Stimulated activated CD4-positive, alpha-beta T cell treated with anti-CD3 and anti-CD28 coated beads, Interleukin-12 subunit alpha, Interleukin-12 subunit beta, amount 100 ng/mL, for 48 hours (primary cell): Measurements from ENCODE around the gene SLC2A13.

Experiments
- DNase-seq, 3 donors: peaks; one replicate each; pipeline ENCODE4 v3.0.0-alpha.2; 2020; ENCODE audit warnings: low read depth in 2 of 3, low spot score in 1 of 3

SLC2A13 gene

GRCh38 chr12:40105515-40106201 is at the start of gene SLC2A13:
Gene SLC2A13, minus strand, starts transcription at chr12:40106081. Its CDS starts 273 bp downstream, at chr12:40105808.
- peak; percentile 33 to 58 (median 50) for DNase-seq

- DNase-seq, result no peak
These were observed 48.5 kb upstream of the SLC2A13 start for GRCh38 chr12:40154381-40154780.

- DNase-seq, result no peak
These were observed 47.6 kb upstream of the SLC2A13 start for GRCh38 chr12:40153432-40153831.

- DNase-seq, result peak in 2 of 3 donors; percentile 41 to 55
These were observed 47.0 kb upstream of the SLC2A13 start for GRCh38 chr12:40152783-40153383.

GRCh38 chr12:40149673-40150260 is 43.9 kb upstream of the SLC2A13 start:
- DNase-seq, result no peak

GRCh38 chr12:40146800-40147797 is 41.2 kb upstream of the SLC2A13 start:
- no peak for DNase-seq

DNA sequence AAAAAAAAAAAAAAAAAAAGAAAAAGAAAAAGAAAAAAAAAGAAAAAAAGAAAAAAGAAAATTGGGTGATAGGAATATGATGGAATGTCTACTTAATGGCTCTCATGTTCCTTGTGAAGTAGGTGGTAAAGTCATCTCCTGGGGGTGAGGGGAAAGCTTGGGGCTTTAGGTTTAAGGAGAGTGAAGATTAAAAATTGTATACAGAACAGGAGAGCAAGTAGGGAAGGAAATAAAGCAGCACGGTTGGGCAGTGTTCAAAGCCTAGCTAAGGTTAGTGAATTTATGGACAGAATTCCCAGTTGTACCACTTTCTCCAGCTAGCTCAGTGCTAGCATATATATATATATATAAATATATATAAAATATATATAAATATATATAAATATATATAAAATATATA is 40.0 kb upstream of the SLC2A13 start:
- DNase-seq, result no peak

GRCh38 chr12:40144023-40144422 is 38.1 kb upstream of the SLC2A13 start:
- DNase-seq, result no peak

- DNase-seq, result no peak
These were observed 36.3 kb upstream of the SLC2A13 start for GRCh38 chr12:40142001-40142744.

DNA sequence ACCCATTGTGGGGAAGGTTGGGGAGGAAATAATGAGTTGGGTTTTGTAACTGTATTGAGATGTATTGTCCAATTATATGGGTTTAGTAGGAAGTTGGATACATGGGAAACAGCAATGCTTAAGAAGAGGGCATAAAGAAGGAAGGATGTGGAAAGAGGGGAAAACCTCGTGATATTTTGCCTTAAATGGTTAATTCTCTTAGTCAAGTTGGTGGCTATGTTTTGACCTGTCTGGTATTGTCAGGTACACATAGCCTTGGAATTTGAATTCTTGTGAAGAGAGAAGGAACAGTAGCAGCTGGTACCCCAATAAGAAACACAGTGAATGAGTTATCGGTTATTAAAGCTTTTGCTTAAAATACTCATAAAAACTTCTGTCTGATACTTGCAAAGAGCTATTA is 32.6 kb upstream of the SLC2A13 start:
- DNase-seq, result no peak

DNA sequence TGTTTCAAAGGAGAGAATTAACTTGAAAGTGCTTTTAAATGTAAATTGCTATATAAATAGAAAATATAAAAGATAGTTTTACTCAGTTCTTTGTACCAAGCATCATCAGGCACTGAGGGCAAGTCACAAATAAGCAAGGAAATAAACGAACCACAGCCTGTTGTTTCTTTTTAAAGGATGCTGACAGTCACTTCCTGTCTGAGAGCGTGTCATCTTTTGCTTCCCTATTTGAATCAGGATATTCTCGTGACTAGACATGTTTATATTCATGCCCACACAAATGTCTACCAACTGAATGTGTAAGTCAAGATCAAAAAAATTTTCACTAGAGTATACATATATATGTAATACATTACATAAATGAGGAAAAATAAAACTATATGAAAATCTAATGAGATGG is 31.4 kb upstream of the SLC2A13 start:
- DNase-seq, result no peak

DNA sequence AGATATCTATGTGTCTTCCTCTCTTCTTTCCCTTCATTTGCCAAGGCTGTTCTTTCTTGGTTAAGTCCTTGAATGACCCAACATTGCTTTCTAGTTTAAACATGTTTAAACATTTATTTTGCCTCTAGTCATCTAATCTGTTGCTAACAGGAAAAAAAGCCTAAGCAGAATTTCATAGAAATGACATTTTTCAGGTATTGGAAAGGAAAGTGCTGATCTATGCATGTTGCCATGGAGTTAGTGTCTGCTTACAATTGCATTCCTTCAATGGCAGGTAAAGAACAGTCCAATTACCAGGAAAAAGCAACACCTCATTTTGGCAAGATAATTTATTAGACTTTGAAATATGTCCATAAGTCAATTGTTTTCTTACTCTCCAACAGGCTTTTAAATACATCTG is 21.5 kb upstream of the SLC2A13 start:
- no peak for DNase-seq

DNA sequence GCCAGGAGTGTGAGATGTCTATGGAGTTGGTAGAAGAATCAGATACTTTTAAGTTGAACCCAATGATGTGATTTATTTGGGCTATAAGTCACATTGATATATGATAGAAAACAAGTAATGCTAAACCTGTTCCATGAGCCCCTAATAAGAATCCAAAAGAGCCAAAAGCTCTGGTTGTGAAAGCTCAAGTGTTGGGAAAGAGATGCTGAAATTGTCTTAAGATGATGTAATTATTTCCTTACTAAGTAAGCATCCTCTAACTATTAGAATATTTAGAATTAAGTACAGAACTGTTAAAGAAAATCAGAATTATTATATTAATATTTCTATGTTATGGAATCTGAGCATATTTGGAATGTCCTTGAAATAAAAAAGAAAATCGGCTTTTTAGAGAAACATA is 17.6 kb upstream of the SLC2A13 start:
- DNase-seq, result no peak

- no peak for DNase-seq
These were observed 17.0 kb upstream of the SLC2A13 start for GRCh38 chr12:40122842-40123241.

DNA sequence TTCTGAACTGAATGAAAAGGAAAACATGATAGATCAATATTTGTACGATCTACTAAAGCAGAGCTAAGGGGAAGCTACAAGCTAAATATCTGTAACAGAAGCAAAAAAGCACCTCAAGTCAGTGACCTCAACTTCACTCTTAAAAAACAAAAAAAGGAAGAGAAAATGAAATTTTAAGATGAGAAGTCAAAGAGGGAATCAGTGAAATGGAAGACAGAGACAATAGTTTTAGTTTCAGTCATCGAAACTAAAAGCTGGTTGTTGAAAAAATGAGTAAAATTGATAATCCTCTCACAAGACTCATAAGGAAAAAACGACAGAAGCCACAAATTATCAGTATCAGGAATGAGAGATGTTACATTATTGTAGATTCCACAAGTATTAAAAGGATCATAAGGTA is 11.9 kb upstream of the SLC2A13 start:
- DNase-seq, result no peak

DNA sequence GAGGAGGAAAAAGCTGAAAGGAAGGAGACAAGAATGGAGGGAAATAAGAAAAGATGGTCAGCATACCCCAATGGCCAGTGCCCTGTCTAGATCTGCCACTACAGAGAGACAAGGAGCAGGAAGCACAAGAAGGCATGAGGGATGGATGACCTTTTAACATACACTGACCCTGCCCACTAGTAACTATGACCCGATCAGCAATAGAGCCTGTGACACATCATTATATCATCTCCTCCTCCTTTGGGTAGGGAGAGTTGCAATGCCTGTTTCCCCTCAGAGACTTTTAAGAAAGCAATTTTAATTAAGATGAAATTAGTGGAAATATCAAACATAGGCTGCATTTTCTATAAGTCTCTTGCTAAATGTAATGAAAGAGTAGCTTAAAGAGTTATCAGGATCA is 4.7 kb upstream of the SLC2A13 start:
- DNase-seq, result no peak

DNA sequence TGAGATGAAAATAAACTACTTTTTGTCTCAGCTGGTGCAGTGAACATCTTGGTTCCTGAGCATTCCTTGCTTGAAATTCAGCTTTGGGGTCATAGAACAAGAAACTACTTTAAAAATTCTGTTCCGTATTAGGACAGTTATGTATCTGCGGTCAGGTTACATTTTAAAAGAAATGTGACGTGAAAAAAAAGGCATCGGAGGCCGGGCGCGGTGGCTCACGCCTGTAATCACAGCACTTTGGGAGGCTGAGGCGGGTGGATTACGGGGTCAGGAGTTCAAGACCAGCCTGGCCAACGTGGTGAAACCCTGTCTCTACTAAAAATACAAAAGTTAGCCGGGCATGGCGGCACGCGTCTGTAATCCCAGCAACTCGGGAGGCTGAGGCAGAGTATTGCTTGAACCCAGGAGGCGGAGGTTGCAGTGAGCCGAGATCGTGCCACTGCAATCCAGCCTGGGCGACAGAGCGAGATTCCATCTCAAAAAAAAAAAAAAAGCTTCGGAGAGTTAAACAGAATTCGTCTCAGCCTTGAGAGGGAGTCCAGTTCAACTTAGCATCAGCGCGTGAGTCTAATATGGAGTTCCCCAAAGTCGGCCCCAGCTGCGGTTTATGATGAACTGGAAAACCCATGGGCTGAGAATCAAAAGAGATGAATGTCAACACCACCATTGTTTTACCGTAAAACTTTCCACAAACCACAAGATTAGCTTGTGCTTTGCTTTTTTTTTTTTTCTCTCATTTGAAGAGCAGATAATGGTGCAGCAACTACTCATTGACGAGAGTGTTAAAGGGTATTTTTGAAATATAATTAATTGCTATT is 2.1 kb upstream of the SLC2A13 start:
- peak in 2 of 3 donors; percentile 25 to 43 for DNase-seq

GRCh38 chr12:40107098-40107802 is 1.4 kb upstream of the SLC2A13 start:
- DNase-seq, result peak; percentile 76 to 89 (median 87)

DNA sequence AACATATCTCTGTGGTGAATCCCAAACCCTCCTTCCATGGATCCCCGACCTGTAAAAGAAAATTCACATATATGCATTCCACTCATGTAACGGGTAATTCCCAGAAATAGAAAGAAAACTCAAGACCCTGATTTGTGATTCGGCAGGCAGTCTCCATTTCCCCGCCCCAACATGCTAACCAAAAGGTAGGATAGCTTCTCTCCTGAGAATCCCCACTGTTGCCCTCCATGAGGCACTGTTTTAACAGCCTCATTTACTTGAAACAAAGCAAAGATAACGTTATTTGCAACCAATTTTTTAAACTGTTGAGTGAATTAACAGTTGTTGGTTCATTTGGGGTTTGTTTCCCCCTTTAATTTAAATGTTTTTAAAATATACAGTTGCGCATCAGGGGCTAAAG is 774 bp upstream of the SLC2A13 start:
- DNase-seq, result no peak
